Endodermal cell (in vitro differentiated cells): ENCODE measurements around the gene RSRP1. TPM values are rescaled to one million over a fixed set of nuclear protein-coding genes. Genes with fewer than 3 reads are reported as not detected.

ENCODE experiments used
- DNase-seq: peaks from one replicate; pipeline ENCODE4 v3.0.0-alpha.2; 2017
- H3K27ac ChIP-seq: 2 replicates; pipeline ENCODE4 v1.5.1; 2013; ENCODE audit warnings: mild to moderate bottlenecking, low read depth, low read length, moderate library complexity
- H3K27me3 ChIP-seq: 2 replicates; pipeline ENCODE4 v1.6.1; 2013; ENCODE audit warnings: mild to moderate bottlenecking, low read length, moderate library complexity; ENCODE audit not compliant: insufficient read depth, control insufficient read depth, poor library complexity, severe bottlenecking
- H3K36me3 ChIP-seq: 2 replicates; pipeline ENCODE4 v1.7.0; 2013; ENCODE audit warnings: mild to moderate bottlenecking, low read length, moderate library complexity; ENCODE audit not compliant: control insufficient read depth, insufficient read depth
- H3K4me1 ChIP-seq: one replicate; pipeline ENCODE4 v1.7.0; 2013; ENCODE audit warnings: low read length; ENCODE audit not compliant: control insufficient read depth, insufficient read depth
- H3K4me3 ChIP-seq: 2 replicates; pipeline ENCODE4 v1.5.1; 2013; ENCODE audit warnings: mild to moderate bottlenecking, low read length, moderate library complexity
- H3K9ac ChIP-seq: 2 replicates; pipeline ENCODE4 v1.6.1; 2013; ENCODE audit warnings: mild to moderate bottlenecking, low read length, moderate library complexity; ENCODE audit not compliant: poor library complexity, severe bottlenecking; ENCODE audit errors: extremely low read depth
- H3K9me3 ChIP-seq: 2 replicates; pipeline ENCODE4 v1.6.1; 2013; ENCODE audit warnings: mild to moderate bottlenecking, low read length, moderate library complexity; ENCODE audit not compliant: control insufficient read depth
- H3K27ac Mint-ChIP-seq: 2 replicates; pipeline ENCODE4 v1.8.0; 2020; ENCODE audit warnings: mixed read lengths
- H3K27me3 Mint-ChIP-seq: 2 replicates; pipeline ENCODE4 v1.8.0; 2021; ENCODE audit warnings: mild to moderate bottlenecking, mixed read lengths; ENCODE audit not compliant: insufficient read depth
- H3K36me3 Mint-ChIP-seq: 2 replicates; pipeline ENCODE4 v1.8.0; 2020; ENCODE audit warnings: low read depth, mixed read lengths
- H3K4me1 Mint-ChIP-seq: 2 replicates; pipeline ENCODE4 v1.8.0; 2020; ENCODE audit warnings: mixed read lengths
- H3K4me3 Mint-ChIP-seq: 2 replicates; pipeline ENCODE4 v1.8.0; 2020; ENCODE audit warnings: mild to moderate bottlenecking, moderate library complexity, mixed read lengths
- H3K9me3 Mint-ChIP-seq: 2 replicates; pipeline ENCODE4 v1.8.0; 2020; ENCODE audit warnings: mild to moderate bottlenecking, mixed read lengths
- WGBS, 2 experiments: methylation state at CpG; one replicate each; pipeline versions ENCODE4 v1.1.5 to v1.1.7; 2013; ENCODE audit warnings: missing lambda C conversion rate in 2 of 2, mixed read lengths in 1 of 2; ENCODE audit not compliant: insufficient coverage in 1 of 2, insufficient read length in 1 of 2; 5-methylcytosine and 5-hydroxymethylcytosine counted together
- total RNA-seq, 2 donors: library from RNA; stranded (reverse); fragmentation: NEBNext Ultra II Directional in 1 of 2; extraction: Animal tissue kit (Norgen Biotek cat#: 25700) in 1 of 2; gene quantifications; 2 replicates in 1 of 2; 3 replicates in 1 of 2; pipeline ENCODE4 v1.2.1, GENCODE V29; 2021
- TF ChIP-seq, protein P1 (sequence below): fragments of 200-600 bp; sonication (generic); conservative IDR thresholded peaks from 2 replicates; pipeline ENCODE4 v1.5.0; 2021; ENCODE audit warnings: antibody characterized with exemption, mild to moderate bottlenecking

RSRP1 gene
- total RNA-seq, 2 donors from 2014 or later: 90.3 to 92.5 TPM

- no peaks in the 10 kb centered on the region for H3K27me3 Mint-ChIP-seq
- TF ChIP-seq, protein P1, sequence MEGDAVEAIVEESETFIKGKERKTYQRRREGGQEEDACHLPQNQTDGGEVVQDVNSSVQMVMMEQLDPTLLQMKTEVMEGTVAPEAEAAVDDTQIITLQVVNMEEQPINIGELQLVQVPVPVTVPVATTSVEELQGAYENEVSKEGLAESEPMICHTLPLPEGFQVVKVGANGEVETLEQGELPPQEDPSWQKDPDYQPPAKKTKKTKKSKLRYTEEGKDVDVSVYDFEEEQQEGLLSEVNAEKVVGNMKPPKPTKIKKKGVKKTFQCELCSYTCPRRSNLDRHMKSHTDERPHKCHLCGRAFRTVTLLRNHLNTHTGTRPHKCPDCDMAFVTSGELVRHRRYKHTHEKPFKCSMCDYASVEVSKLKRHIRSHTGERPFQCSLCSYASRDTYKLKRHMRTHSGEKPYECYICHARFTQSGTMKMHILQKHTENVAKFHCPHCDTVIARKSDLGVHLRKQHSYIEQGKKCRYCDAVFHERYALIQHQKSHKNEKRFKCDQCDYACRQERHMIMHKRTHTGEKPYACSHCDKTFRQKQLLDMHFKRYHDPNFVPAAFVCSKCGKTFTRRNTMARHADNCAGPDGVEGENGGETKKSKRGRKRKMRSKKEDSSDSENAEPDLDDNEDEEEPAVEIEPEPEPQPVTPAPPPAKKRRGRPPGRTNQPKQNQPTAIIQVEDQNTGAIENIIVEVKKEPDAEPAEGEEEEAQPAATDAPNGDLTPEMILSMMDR: peak; percentile 72
- peaks cover 4% of the 10 kb centered on the region for H3K4me1 ChIP-seq
- peak overlapping the region; percentile 96 for H3K4me3 Mint-ChIP-seq
- peak overlapping the region; percentile 100 for H3K4me3 ChIP-seq
- H3K9me3 ChIP-seq: no peaks in the 10 kb centered on the region
- peaks cover 24% of the 10 kb centered on the region for H3K4me1 Mint-ChIP-seq
- peaks cover 35% of the 10 kb centered on the region for H3K36me3 ChIP-seq
- H3K27me3 ChIP-seq: no peaks in the 10 kb centered on the region
- H3K27ac Mint-ChIP-seq: peak overlapping the region; percentile 98
- no peaks in the 10 kb centered on the region for H3K9me3 Mint-ChIP-seq
- 27 to 72% methylated on average over 7 to 30 of the region's 30 CpGs for WGBS, 2 experiments
- peaks cover 32% of the 10 kb centered on the region for H3K36me3 Mint-ChIP-seq
- H3K9ac ChIP-seq: peak overlapping the region; percentile 28
- DNase-seq: no peak
- H3K27ac ChIP-seq: peak overlapping the region; percentile 54
These were observed 838 bp upstream of the RSRP1 start for GRCh38 chr1:25247829-25248754.

- WGBS, 2 experiments: 0 to 1% methylated on average over 27 to 53 of the region's 53 CpGs
- Histone ChIP-seq H3K27ac (peak overlapping the region; percentile 94), H3K4me3 (peak overlapping the region; percentile 100), H3K27me3 (no peaks in the 10 kb centered on the region), H3K36me3 (peaks cover 50% of the 10 kb centered on the region), H3K9me3 (no peaks in the 10 kb centered on the region), H3K4me1 (peaks cover 4% of the 10 kb centered on the region), H3K9ac (peak overlapping the region; percentile 92)
- peak overlapping the region; percentile 98 for H3K27ac Mint-ChIP-seq
- H3K9me3 Mint-ChIP-seq: no peaks in the 10 kb centered on the region
- DNase-seq: peak; percentile 73
- no peaks in the 10 kb centered on the region for H3K27me3 Mint-ChIP-seq
- H3K36me3 Mint-ChIP-seq: peaks cover 43% of the 10 kb centered on the region
- H3K4me3 Mint-ChIP-seq: peak overlapping the region; percentile 96
- peaks cover 24% of the 10 kb centered on the region for H3K4me1 Mint-ChIP-seq
- TF ChIP-seq, protein P1: no peak
These were observed 642 bp downstream of the RSRP1 start for GRCh38 chr1:25246600-25247023.

- Histone ChIP-seq H3K4me3 (peak overlapping the region; percentile 100), H3K4me1 (peaks cover 4% of the 10 kb centered on the region), H3K9ac (peak overlapping the region; percentile 92), H3K27me3 (no peaks in the 10 kb centered on the region), H3K27ac (no peak overlapping the region), H3K36me3 (peaks cover 54% of the 10 kb centered on the region), H3K9me3 (no peaks in the 10 kb centered on the region)
- H3K4me3 Mint-ChIP-seq: peak overlapping the region; percentile 96
- H3K27ac Mint-ChIP-seq: peak overlapping the region; percentile 98
- TF ChIP-seq, protein P1: no peak
- DNase-seq: no peak
- 28 to 34% methylated on average over 22 to 30 of the region's 30 CpGs for WGBS, 2 experiments
- H3K27me3 Mint-ChIP-seq: no peaks in the 10 kb centered on the region
- H3K36me3 Mint-ChIP-seq: peaks cover 45% of the 10 kb centered on the region
- H3K4me1 Mint-ChIP-seq: peaks cover 24% of the 10 kb centered on the region
- H3K9me3 Mint-ChIP-seq: no peaks in the 10 kb centered on the region
These were observed 1.2 kb downstream of the RSRP1 start for GRCh38 chr1:25245809-25246599.
